Adrenal gland (tissue), 12 donors: ENCODE data around the gene WDR86. TPM values are rescaled to one million over a fixed set of nuclear protein-coding genes. Genes with fewer than 3 reads are reported as not detected.

Source experiments
- DNase-seq, 7 donors: peaks; one replicate each; pipeline ENCODE4 v3.0.0-alpha.2; 2019 to 2020
- H3K27ac ChIP-seq, 5 donors: fragments of 200-600 bp; sonication (generic) in 4 of 5; 1 replicate in 3 of 5; 2 replicates in 2 of 5; pipeline versions ENCODE4 v1.5.1 to v1.8.0; 2016 to 2020; ENCODE audit warnings: mild to moderate bottlenecking in 1 of 5
- H3K27me3 ChIP-seq: fragments of 200-600 bp; 2 replicates; pipeline ENCODE4 v1.8.0; 2021
- H3K36me3 ChIP-seq, 2 donors: fragments of 200-600 bp; replicated peaks in 1 of 2; 1 replicate in 1 of 2; 2 replicates in 1 of 2; pipeline versions ENCODE4 v1.5.1 to v1.8.0; 2018 to 2022
- H3K4me1 ChIP-seq, 2 donors: fragments of 200-600 bp; replicated peaks in 1 of 2; 1 replicate in 1 of 2; 2 replicates in 1 of 2; pipeline versions ENCODE4 v1.5.1 to v1.8.0; 2018 to 2021
- H3K4me3 ChIP-seq, 4 donors: fragments of 200-600 bp; sonication (generic) in 3 of 4; one replicate each; pipeline ENCODE4 v1.5.1; 2016 to 2018
- H3K9me3 ChIP-seq, 3 donors: fragments of 200-600 bp; sonication (generic) in 1 of 3; replicated peaks in 1 of 3; 1 replicate in 2 of 3; 2 replicates in 1 of 3; pipeline versions ENCODE4 v1.5.1 to v1.8.0; 2016 to 2021
- CTCF ChIP-seq, 6 experiments: fragments of 450-650 bp in 4 of 6; fragments of 200-600 bp in 2 of 6; sonication (generic) in 1 of 6; IDR thresholded peaks; 1 replicate in 5 of 6; 2 replicates in 1 of 6; pipeline versions ENCODE4 v1.5.1 to v1.8.0; 2016 to 2021; ENCODE audit warnings: antibody characterized with exemption in 6 of 6, mild to moderate bottlenecking in 2 of 6, moderate library complexity in 1 of 6
- POLR2A ChIP-seq, 2 donors: fragments of 450-650 bp; IDR thresholded peaks; one replicate each; pipeline ENCODE4 v1.6.1; 2017; ENCODE audit warnings: antibody characterized with exemption in 2 of 2, mild to moderate bottlenecking in 2 of 2, moderate library complexity in 1 of 2
- WGBS, 4 donors: extraction: QIAGEN DNeasy Blood & Tissue Kit in 2 of 4; methylation state at CpG; one replicate each; pipeline versions ENCODE4 v1.1.5 to v1.1.7; 2013 to 2017; 5-methylcytosine and 5-hydroxymethylcytosine counted together
- intact Hi-C, 2 donors: fragments of 100-400 bp; cut with DNase I; formaldehyde crosslinking; loops; one replicate each; pipeline versions ENCODE4 v1.14.1 to v1.15.0; 2022 to 2023
- polyA plus RNA-seq, 3 donors: library from polyadenylated mRNA; stranded (reverse); fragments of 200-250 nt in 2 of 3; fragments of 350-450 nt in 1 of 3; fragmentation: Illumina TruSeq in 1 of 3; extraction: RNeasy Lipid Tissue Mini Kit (QIAGEN cat#74804) in 1 of 3; gene quantifications; one replicate each; pipeline ENCODE4 v1.2.3, GENCODE V29; 2013 to 2014
- total RNA-seq, 9 donors: library from RNA; depleted of rRNA in 4 of 9; stranded (reverse); fragments of >200 nt in 4 of 9; fragments of 120-200 nt in 1 of 9; fragmentation: NEBNext Ultra II Directional in 1 of 9; extraction: Animal tissue kit (Norgen Biotek cat#: 25700) in 1 of 9; gene quantifications; one replicate each; pipeline versions ENCODE4 v1.1.0 to v1.2.4, GENCODE V29; 2013 to 2023
- donor health status: healthy with polysubstance abuse.
- donor health status: Bipolar disorder and iron deficiency.
- donor health status: DM: yes; HTN: yes; CAD: no.
- donor health status: DM: no; HTN: no; CAD: no.
- donor health status: DM: no; HTN: no; CAD: no.
- donor health status: DM: yes; HTN: yes; CAD: no.

The WDR86 gene
- total and polyA plus RNA-seq, 12 donors: 1.4 to 16.7 (median 5.5) TPM; not detected in 1

GRCh38 chr7:151376218-151376902, 33.5 kb downstream of the WDR86 start:
- TF ChIP-seq POLR2A (IDR thresholded peaks at IDR 0.05) (no peak), CTCF (IDR thresholded peaks at IDR 0.05) (no peak)
- no peak for DNase-seq
- WGBS, 4 donors: 94 to 96% (median 95%) methylated on average over 22 to 33 of the region's 33 CpGs
- Histone ChIP-seq H3K4me1 (peaks cover under 1 to 6% of the 10 kb centered on the region in 2 donors), H3K9me3 (no peaks in the 10 kb centered on the region), H3K36me3 (peaks cover 0 to 56% of the 10 kb centered on the region in 2 donors), H3K27me3 (peaks cover under 1% of the 10 kb centered on the region), H3K4me3 (no peak overlapping the region), H3K27ac (no peak overlapping the region)
- intact Hi-C loops: no loop called here

GRCh38 chr7:151375530-151376217, 34.2 kb downstream of the WDR86 start:
- Histone ChIP-seq H3K4me3 (no peak overlapping the region), H3K27me3 (no peaks in the 10 kb centered on the region), H3K36me3 (peaks cover 0 to 56% of the 10 kb centered on the region in 2 donors), H3K9me3 (no peaks in the 10 kb centered on the region), H3K27ac (no peak overlapping the region), H3K4me1 (no peaks in the 10 kb centered on the region)
- 87 to 98% (median 89%) methylated on average over 8 to 10 of the region's 10 CpGs for WGBS, 4 donors
- intact Hi-C loops: no loop called here
- no peak for DNase-seq
- TF ChIP-seq POLR2A (IDR thresholded peaks at IDR 0.05) (no peak), CTCF (IDR thresholded peaks at IDR 0.05) (no peak)

- Histone ChIP-seq H3K9me3 (no peaks in the 10 kb centered on the region), H3K36me3 (peaks cover 0 to 61% of the 10 kb centered on the region in 2 donors)
Observed at GRCh38 chr7:151374726-151375125, 35.1 kb downstream of the WDR86 start.

More at GRCh38 chr7:151374726-151375125, 35.1 kb downstream of the WDR86 start:
- no peak overlapping the region for H3K27ac ChIP-seq
- intact Hi-C loops: no loop called here
- WGBS, 4 donors: 76 to 98% (median 85%) methylated on average over 6 to 15 of the region's 15 CpGs
- H3K27me3 ChIP-seq: no peaks in the 10 kb centered on the region
- no peak for DNase-seq
- no peaks in the 10 kb centered on the region for H3K4me1 ChIP-seq
- no peak overlapping the region for H3K4me3 ChIP-seq
- TF ChIP-seq POLR2A (IDR thresholded peaks at IDR 0.05) (no peak), CTCF (IDR thresholded peaks at IDR 0.05) (no peak)
